ENCODE results near the gene YY1.

GRCh38 chr14:100286484-100287191 lies 47.7 kb downstream of the YY1 start:
- TF ChIP-seq CTCF (conservative IDR thresholded peaks at IDR 0.05; ENCODE audit: low read depth in 2 of 2), result no peak
- no peak for TF ChIP-seq ZNF331 (CRISPR knock-in tag; IDR thresholded peaks at IDR 0.05; ENCODE audit: low read depth)
- no peak for TF ChIP-seq EZH2 (IDR thresholded peaks at IDR 0.05; ENCODE audit: low read depth, unreplicated experiment)
- TF ChIP-seq POLR2AphosphoS5 (IDR thresholded peaks at IDR 0.05; ENCODE audit: low read depth), result no peak
- no peak for TF ChIP-seq REST (IDR thresholded peaks at IDR 0.05; ENCODE audit: unreplicated experiment)
- no peak for TF ChIP-seq EZH2phosphoT487 (IDR thresholded peaks at IDR 0.05; ENCODE audit: unreplicated experiment)
- no peak for TF ChIP-seq JUNB (IDR thresholded peaks at IDR 0.05; ENCODE audit: unreplicated experiment)
- no peak for TF ChIP-seq ETS1 (IDR thresholded peaks at IDR 0.05)
